GM19397 (cell line): Measurements from ENCODE around the gene EGLN3.

Source experiments
- ATAC-seq: cut with Tn5 transposase; IDR thresholded peaks from one replicate; pipeline ENCODE4 v1.9.1; 2021; ENCODE audit warnings: mild to moderate bottlenecking, moderate library complexity; ENCODE audit not compliant: unreplicated experiment

The EGLN3 gene

GRCh38 chr14:33876274-33876673 lies 74.6 kb downstream of the EGLN3 start:
- ATAC-seq: no peak
